IMR-90 (cell line): ENCODE results near the gene FGGY.
"Not testable (repeated sequence)": the region's sequence is repeated elsewhere in the genome, so short reads cannot be mapped to it uniquely, and the experiment has no call there.

ENCODE experiments used
- CEBPB ChIP-seq: IDR thresholded peaks from 2 replicates; pipeline ENCODE4 v1.6.1; 2012; ENCODE audit warnings: low read depth, low read length, improper control_type of control experiment
- RCOR1 ChIP-seq: IDR thresholded peaks from 2 replicates; pipeline ENCODE4 v1.6.1; 2012; ENCODE audit warnings: mild to moderate bottlenecking, low read length, improper control_type of control experiment; ENCODE audit not compliant: insufficient replicate concordance
- TF ChIP-seq, protein P1 (sequence below): conservative IDR thresholded peaks from 2 replicates; pipeline ENCODE4 v1.5.1; 2012; ENCODE audit warnings: mild to moderate bottlenecking, low read depth, low read length, improper control_type of control experiment

DNA sequence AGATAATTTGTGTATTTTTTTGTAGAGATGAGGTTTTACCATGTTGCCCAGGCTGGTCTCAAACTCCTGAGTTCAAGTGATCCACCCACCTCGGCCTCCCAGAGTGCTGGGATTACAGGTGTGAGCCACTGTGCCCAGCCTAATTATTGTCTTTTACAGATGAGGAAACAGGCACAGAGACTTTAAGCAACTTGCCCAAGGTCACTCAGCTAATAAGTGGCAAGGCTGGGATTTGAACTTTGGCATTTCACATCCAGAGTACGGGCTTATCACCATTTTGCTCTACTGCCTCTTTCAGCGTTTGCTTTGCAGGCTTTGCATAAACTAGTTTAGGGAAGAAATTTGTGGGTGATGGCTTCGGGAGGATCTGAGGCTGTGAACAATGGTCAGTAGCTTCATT is 57.3 kb downstream of the FGGY start:
- TF ChIP-seq, protein P1, sequence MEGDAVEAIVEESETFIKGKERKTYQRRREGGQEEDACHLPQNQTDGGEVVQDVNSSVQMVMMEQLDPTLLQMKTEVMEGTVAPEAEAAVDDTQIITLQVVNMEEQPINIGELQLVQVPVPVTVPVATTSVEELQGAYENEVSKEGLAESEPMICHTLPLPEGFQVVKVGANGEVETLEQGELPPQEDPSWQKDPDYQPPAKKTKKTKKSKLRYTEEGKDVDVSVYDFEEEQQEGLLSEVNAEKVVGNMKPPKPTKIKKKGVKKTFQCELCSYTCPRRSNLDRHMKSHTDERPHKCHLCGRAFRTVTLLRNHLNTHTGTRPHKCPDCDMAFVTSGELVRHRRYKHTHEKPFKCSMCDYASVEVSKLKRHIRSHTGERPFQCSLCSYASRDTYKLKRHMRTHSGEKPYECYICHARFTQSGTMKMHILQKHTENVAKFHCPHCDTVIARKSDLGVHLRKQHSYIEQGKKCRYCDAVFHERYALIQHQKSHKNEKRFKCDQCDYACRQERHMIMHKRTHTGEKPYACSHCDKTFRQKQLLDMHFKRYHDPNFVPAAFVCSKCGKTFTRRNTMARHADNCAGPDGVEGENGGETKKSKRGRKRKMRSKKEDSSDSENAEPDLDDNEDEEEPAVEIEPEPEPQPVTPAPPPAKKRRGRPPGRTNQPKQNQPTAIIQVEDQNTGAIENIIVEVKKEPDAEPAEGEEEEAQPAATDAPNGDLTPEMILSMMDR = not testable (repeated sequence)
- not testable (repeated sequence) for TF ChIP-seq RCOR1, CEBPB
